22Rv1 (cell line): ENCODE measurements around the gene MAD1L1.

ENCODE experiments used
- H3K27ac ChIP-seq: fragments of 450-650 bp; 2 replicates; pipeline ENCODE4 v1.5.1; 2017
- ZFX ChIP-seq: fragments of 450-650 bp; IDR thresholded peaks from 2 replicates; pipeline ENCODE4 v1.6.1; 2017; ENCODE audit warnings: antibody characterized with exemption, borderline replicate concordance
- TF ChIP-seq, protein P1 (sequence below): fragments of 450-650 bp; IDR thresholded peaks from 2 replicates; pipeline ENCODE4 v1.5.1; 2017; ENCODE audit warnings: mild to moderate bottlenecking

Gene MAD1L1

DNA sequence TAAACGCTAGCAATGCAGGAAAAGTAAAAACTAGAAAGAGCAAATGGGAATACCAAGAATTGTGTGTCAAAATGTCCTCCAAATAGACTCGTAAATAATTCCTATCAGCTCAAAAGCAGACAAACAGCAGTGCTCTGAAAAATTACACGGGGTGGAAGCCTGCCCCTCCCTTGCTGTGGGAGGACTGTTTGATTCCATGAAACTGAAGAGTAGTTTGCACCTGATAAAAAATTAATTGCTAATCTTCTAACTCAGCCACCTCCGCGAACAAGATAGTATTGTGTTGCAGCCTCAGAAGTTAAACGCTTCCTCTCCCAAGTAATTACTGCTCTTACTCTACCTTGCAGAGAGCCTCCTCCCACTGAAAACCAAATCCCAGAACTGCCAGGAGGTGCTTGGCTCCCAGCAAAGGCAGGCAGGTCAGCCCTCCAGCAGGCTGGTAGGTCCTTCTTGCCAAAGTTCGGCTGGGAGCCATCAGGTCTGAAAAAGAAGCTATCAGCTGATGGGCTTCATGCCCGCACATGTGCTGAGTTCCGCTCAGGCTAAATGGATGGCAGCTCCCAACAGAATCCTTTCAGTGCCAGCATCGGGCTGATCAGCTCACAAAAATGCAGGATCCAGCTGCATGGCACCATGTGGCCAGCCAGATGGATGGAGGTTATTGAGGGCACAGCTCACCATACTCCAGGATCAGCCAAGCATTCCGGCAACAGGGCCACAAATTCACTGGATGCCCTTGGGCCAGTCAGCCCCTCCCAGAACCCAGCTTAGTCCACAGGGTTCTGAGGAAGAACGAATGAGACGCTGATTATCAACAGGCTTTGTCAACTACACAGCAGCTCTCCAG, 37.1 kb downstream of the MAD1L1 start:
- H3K27ac ChIP-seq: no peak overlapping the region
- no peak for TF ChIP-seq ZFX
- TF ChIP-seq, protein P1, sequence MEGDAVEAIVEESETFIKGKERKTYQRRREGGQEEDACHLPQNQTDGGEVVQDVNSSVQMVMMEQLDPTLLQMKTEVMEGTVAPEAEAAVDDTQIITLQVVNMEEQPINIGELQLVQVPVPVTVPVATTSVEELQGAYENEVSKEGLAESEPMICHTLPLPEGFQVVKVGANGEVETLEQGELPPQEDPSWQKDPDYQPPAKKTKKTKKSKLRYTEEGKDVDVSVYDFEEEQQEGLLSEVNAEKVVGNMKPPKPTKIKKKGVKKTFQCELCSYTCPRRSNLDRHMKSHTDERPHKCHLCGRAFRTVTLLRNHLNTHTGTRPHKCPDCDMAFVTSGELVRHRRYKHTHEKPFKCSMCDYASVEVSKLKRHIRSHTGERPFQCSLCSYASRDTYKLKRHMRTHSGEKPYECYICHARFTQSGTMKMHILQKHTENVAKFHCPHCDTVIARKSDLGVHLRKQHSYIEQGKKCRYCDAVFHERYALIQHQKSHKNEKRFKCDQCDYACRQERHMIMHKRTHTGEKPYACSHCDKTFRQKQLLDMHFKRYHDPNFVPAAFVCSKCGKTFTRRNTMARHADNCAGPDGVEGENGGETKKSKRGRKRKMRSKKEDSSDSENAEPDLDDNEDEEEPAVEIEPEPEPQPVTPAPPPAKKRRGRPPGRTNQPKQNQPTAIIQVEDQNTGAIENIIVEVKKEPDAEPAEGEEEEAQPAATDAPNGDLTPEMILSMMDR: no peak

DNA sequence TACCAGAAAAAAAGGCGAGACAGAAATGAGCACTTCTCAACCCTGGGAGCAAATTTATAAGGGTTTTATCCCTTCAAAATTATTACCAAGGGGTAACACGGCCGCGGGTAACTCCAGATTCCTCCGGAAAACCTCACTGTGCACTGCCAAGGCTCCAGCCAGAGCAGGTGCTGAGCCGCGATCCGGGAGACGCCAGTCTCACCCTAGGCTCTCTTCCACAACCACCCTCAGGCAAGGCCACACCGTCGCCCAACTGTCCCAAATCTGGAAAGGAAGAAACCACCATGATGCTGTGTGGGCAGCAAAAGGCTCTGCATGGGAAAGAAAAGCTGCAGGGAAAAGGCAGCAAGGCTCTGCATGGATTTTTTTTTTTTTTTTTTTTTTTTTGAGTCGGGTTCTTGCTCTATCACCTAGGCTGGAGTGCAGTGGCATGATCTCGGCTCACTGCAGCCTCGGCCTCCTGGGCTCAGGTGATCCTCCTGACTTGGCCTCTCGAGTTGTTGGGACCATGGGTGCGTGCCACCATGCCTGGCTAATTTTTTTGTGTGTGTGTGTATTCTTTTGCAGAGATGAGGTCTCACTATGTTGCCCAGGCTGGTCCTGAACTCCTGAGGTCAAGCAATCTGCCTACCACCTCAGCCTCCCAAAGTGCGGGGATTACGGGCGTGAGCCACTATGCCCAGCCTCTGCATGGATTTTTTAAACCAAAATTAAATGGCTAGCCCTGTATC, 39.0 kb downstream of the MAD1L1 start:
- TF ChIP-seq ZFX: no peak
- TF ChIP-seq, protein P1: no peak
- peak overlapping the region; percentile 86 for H3K27ac ChIP-seq

DNA sequence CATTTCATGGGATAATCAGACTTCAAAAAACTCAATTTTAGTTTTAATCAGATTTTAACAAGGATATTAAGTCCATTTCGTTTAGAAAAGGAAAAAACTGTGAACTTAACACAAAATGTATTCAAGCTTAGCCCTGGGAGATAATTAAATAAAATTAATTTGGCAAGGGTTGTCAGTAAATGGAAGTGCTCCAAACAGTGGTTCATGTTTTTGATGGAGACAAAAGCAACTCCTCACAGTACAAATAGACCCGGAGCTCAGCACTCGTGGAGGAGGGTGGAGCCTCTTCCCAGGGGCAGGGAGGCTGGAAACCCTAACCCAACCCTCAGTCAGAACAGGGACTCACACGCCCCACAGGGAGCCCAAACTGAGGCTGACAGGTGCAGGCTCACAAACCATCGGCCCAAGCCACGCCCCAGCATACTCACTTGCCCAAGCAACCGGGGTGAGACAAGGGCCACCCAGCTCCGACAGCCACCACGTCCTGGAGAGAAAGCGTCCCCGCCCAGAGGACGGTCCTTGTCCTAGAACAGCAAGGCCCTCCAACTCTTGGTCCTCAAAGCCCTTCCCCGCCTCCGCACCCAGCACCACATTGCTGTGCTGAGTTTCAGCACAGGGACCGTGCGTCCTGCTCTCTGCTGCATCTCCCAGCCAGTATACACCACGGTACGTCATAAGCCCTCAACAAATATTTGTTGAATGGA, 39.8 kb downstream of the MAD1L1 start:
- H3K27ac ChIP-seq: peak overlapping the region; percentile 86
- no peak for TF ChIP-seq ZFX
- TF ChIP-seq, protein P1: no peak

DNA sequence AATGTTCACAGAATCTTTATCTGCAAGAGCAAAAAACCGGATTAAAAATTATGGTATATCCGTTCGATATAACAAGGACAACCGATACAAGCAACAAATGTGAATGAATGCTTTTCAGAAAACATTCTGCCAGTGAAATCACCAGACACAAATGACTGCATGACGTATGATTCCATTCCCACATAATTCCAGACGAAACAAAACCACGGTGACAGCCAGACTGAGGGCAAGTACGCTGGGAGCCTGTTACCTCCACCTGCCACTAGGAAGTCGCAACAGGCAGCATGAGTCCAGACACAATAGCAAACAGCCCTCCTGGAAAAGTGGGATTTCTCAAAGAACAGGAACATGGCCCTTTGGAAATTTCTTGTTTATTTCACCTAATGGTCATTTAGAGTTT, 41.7 kb downstream of the MAD1L1 start:
- no peak for TF ChIP-seq ZFX
- TF ChIP-seq, protein P1: no peak
- no peak overlapping the region for H3K27ac ChIP-seq

DNA sequence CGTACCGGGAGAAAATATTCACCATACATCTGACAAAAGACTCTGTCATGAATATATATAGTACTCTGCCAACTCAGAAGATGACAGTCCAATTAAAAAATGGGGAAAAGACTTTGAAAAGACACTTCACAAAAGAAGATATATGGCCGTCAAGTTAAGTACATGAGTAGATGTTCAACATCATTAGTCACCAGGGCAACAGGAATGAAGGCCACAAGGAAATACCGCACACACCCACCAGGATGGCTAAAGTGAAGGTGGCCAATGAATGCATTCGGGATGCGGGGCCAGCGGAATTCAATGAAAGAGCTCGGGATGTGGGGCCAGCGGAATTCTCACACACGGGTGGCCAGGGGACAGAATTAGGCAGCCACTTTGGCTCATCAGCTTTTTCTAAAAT, 42.2 kb downstream of the MAD1L1 start:
- no peak overlapping the region for H3K27ac ChIP-seq
- TF ChIP-seq, protein P1: no peak
- no peak for TF ChIP-seq ZFX

DNA sequence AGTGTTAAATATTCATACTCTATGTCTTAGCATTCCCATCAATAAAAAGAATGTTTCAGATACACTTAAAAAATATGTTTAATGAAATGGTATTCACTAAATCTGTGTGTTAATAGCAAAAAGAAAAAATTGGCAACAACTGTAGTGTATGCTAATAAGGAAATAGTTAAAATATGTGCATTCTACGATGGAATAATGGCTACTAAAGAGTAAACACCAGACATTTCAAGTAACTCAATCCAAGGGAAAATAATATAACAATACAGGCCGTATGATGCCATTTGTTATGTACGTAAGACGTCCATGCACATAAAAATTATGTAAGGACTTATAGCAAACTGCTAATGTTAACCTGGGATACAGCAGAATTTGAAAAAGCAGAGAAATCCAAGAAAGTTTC, 46.6 kb downstream of the MAD1L1 start:
- H3K27ac ChIP-seq: no peak overlapping the region
- TF ChIP-seq ZFX: no peak
- TF ChIP-seq, protein P1: no peak
